Esophagus muscularis mucosa (tissue), 4 donors: ENCODE measurements around the gene OTULIN. TPM values are rescaled to one million over a fixed set of nuclear protein-coding genes. Genes with fewer than 3 reads are reported as not detected.

Experiments
- DNase-seq: peaks from one replicate; pipeline ENCODE4 v3.0.0-alpha.2; 2017; ENCODE audit errors: extremely low spot score
- H3K27ac ChIP-seq, 4 donors: fragments of 200-600 bp; sonication (generic); replicated peaks in 1 of 4; 1 replicate in 3 of 4; 2 replicates in 1 of 4; pipeline ENCODE4 v1.5.1; 2016 to 2019; ENCODE audit warnings: mild to moderate bottlenecking in 1 of 4
- H3K27me3 ChIP-seq, 4 donors: fragments of 200-600 bp; sonication (generic); one replicate each; pipeline versions ENCODE4 v1.5.1 to v1.6.0; 2016 to 2019
- H3K36me3 ChIP-seq, 4 donors: fragments of 200-600 bp; sonication (generic); one replicate each; pipeline ENCODE4 v1.5.1; 2016 to 2019
- H3K4me1 ChIP-seq, 4 donors: fragments of 200-600 bp; sonication (generic); one replicate each; pipeline ENCODE4 v1.5.1; 2016 to 2019
- H3K4me3 ChIP-seq, 4 donors: fragments of 200-600 bp; sonication (generic); 1 replicate in 2 of 4; 2 replicates in 2 of 4; pipeline ENCODE4 v1.5.1; 2016 to 2019; ENCODE audit warnings: mild to moderate bottlenecking in 4 of 4, moderate library complexity in 1 of 4
- H3K9me3 ChIP-seq, 4 donors: fragments of 200-600 bp; sonication (generic); 1 replicate in 3 of 4; 2 replicates in 1 of 4; pipeline ENCODE4 v1.5.1; 2016 to 2019
- CTCF ChIP-seq, 3 experiments: fragments of 200-600 bp in 2 of 3; fragments of 450-650 bp in 1 of 3; sonication (generic) in 2 of 3; IDR thresholded peaks; one replicate each; pipeline ENCODE4 v1.5.1; 2017 to 2019; ENCODE audit warnings: antibody characterized with exemption in 3 of 3, mild to moderate bottlenecking in 2 of 3, moderate library complexity in 1 of 3
- EP300 ChIP-seq: sonication (generic); formaldehyde crosslinking; IDR thresholded peaks from one replicate; pipeline ENCODE4 v1.6.1; 2017; ENCODE audit warnings: antibody characterized with exemption
- POLR2A ChIP-seq: fragments of 450-650 bp; IDR thresholded peaks from one replicate; pipeline ENCODE4 v1.6.1; 2017; ENCODE audit warnings: antibody characterized with exemption, moderate library complexity, mild to moderate bottlenecking, low read depth
- POLR2AphosphoS5 ChIP-seq, 2 donors: sonication (generic); formaldehyde crosslinking; IDR thresholded peaks; one replicate each; pipeline ENCODE4 v1.6.1; 2017; ENCODE audit warnings: antibody characterized with exemption in 2 of 2
- WGBS: methylation state at CpG from one replicate; pipeline ENCODE4 v1.1.5; 2018; 5-methylcytosine and 5-hydroxymethylcytosine counted together
- intact Hi-C: fragments of 100-400 bp; cut with DNase I; formaldehyde crosslinking; loops from one replicate; pipeline ENCODE4 v1.15.1; 2023
- total RNA-seq, 4 donors: library from RNA; depleted of rRNA; stranded (reverse); fragments of >200 nt; gene quantifications; one replicate each; pipeline versions ENCODE4 v1.1.0 to v1.2.1, GENCODE V29; 2016

OTULIN gene
- total RNA-seq, 4 donors from 2014 or later: 16.9 to 41.1 (median 24.2) TPM

- Histone ChIP-seq H3K9me3 (no peaks in the 10 kb centered on the region), H3K36me3 (peaks cover 6 to 28% (median 17%) of the 10 kb centered on the region in 4 donors), H3K4me1 (peaks cover 38 to 52% (median 40%) of the 10 kb centered on the region in 4 donors), H3K27ac (peak overlapping the region in 2 of 4 donors; percentile 3 to 14), H3K4me3 (no peak overlapping the region), H3K27me3 (no peaks in the 10 kb centered on the region)
- no peak for DNase-seq
- TF ChIP-seq POLR2A (no peak), EP300 (no peak), POLR2AphosphoS5 (IDR thresholded peaks at IDR 0.05) (no peak), CTCF (IDR thresholded peaks at IDR 0.05) (no peak)
- 74% methylated on average over 2 of the region's 3 CpGs for WGBS
- intact Hi-C loops: no loop called here
Measured at GRCh38 chr5:14676320-14676719, 11.8 kb downstream of the OTULIN start.

- Histone ChIP-seq H3K4me1 (peaks cover 21 to 30% (median 25%) of the 10 kb centered on the region in 4 donors), H3K9me3 (no peaks in the 10 kb centered on the region), H3K36me3 (peaks cover 12 to 52% (median 36%) of the 10 kb centered on the region in 4 donors), H3K4me3 (no peak overlapping the region), H3K27me3 (no peaks in the 10 kb centered on the region), H3K27ac (no peak overlapping the region)
- intact Hi-C loops: no loop called here
- WGBS: 75% methylated on average over 5 of the region's 5 CpGs
- DNase-seq: no peak
- no peak for TF ChIP-seq POLR2AphosphoS5 (IDR thresholded peaks at IDR 0.05)
- no peak for TF ChIP-seq POLR2A
- no peak for TF ChIP-seq EP300
- no peak for TF ChIP-seq CTCF (IDR thresholded peaks at IDR 0.05)
Measured at GRCh38 chr5:14678773-14679334, 14.3 kb downstream of the OTULIN start.

DNA sequence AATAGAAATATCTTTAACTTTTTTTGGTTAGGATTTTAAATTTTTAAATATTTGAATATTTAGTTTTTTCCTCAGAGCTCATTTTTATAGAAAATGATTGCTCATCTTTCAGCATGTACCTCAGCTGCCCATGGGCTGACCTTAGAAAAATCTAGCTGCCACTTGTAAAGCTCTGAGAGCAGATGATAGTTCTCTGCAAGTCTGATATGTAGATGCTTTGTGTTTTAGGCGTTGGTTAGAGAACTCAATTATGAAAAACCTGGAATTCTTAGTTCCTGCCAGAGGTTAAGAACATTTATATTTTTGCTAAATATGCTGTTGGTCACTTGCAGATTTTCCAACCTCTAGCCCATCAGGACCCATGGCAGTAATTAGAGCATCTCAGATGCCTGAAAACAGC, 15.1 kb downstream of the OTULIN start:
- H3K36me3 ChIP-seq: peaks cover 12 to 49% (median 39%) of the 10 kb centered on the region in 4 donors
- intact Hi-C loops: no loop called here
- no peak overlapping the region for H3K27ac ChIP-seq
- WGBS: 77% methylated on average over 1 of the region's 1 CpG
- no peaks in the 10 kb centered on the region for H3K27me3 ChIP-seq
- H3K9me3 ChIP-seq: no peaks in the 10 kb centered on the region
- H3K4me3 ChIP-seq: no peak overlapping the region
- TF ChIP-seq POLR2AphosphoS5 (IDR thresholded peaks at IDR 0.05): no peak
- no peak for TF ChIP-seq EP300
- no peak for TF ChIP-seq POLR2A
- TF ChIP-seq CTCF (IDR thresholded peaks at IDR 0.05): no peak
- no peak for DNase-seq
- H3K4me1 ChIP-seq: peaks cover 28 to 31% (median 29%) of the 10 kb centered on the region in 4 donors

GRCh38 chr5:14681236-14681752, 16.8 kb downstream of the OTULIN start:
- intact Hi-C loops: no loop called here
- Histone ChIP-seq H3K27ac (no peak overlapping the region), H3K36me3 (peaks cover 12 to 55% (median 42%) of the 10 kb centered on the region in 4 donors), H3K27me3 (no peaks in the 10 kb centered on the region), H3K9me3 (no peaks in the 10 kb centered on the region), H3K4me3 (no peak overlapping the region), H3K4me1 (peaks cover 29 to 33% (median 31%) of the 10 kb centered on the region in 4 donors)
- DNase-seq: no peak
- 95% methylated on average over 10 of the region's 10 CpGs for WGBS
- TF ChIP-seq CTCF (IDR thresholded peaks at IDR 0.05) (no peak), POLR2A (no peak), POLR2AphosphoS5 (IDR thresholded peaks at IDR 0.05) (no peak), EP300 (no peak)
